Natural killer cell (primary cell): ENCODE measurements around the gene EMILIN1. TPM values are rescaled to one million over a fixed set of nuclear protein-coding genes. Genes with fewer than 3 reads are reported as not detected.

Source experiments
- ATAC-seq, 3 donors: fragments of 150-1000 bp in 2 of 3; fragments of 200-7000 bp in 1 of 3; cut with Tn5 transposase; 1 replicate in 1 of 3; 2 replicates in 2 of 3; pipeline ENCODE4 v1.10.0; 2021; ENCODE audit warnings: mild to moderate bottlenecking in 2 of 3, moderate library complexity in 2 of 3
- DNase-seq, 2 donors: peaks; one replicate each; pipeline versions ENCODE4 v3.0.0 to v3.0.0-alpha.2; 2013 to 2021; ENCODE audit warnings: mixed read lengths in 1 of 2
- H3K27ac ChIP-seq: one replicate; pipeline ENCODE4 v1.5.1; 2013; ENCODE audit warnings: mild to moderate bottlenecking, low read length
- H3K27me3 ChIP-seq: one replicate; pipeline ENCODE4 v1.6.1; 2013; ENCODE audit warnings: low read length; ENCODE audit not compliant: control insufficient read depth, insufficient read depth
- H3K36me3 ChIP-seq: one replicate; pipeline ENCODE4 v1.6.1; 2013; ENCODE audit warnings: low read length; ENCODE audit not compliant: control insufficient read depth, insufficient read depth
- H3K4me1 ChIP-seq: one replicate; pipeline ENCODE4 v1.6.1; 2013; ENCODE audit warnings: low read length; ENCODE audit not compliant: control insufficient read depth, insufficient read depth
- H3K4me3 ChIP-seq: one replicate; pipeline ENCODE4 v1.5.1; 2013; ENCODE audit warnings: low read length
- H3K9me3 ChIP-seq: one replicate; pipeline ENCODE4 v1.6.1; 2013; ENCODE audit warnings: low read length; ENCODE audit not compliant: control insufficient read depth, insufficient read depth
- H3K27ac Mint-ChIP-seq, 2 donors: one replicate each; pipeline ENCODE4 v1.8.0; 2022; ENCODE audit warnings: mild to moderate bottlenecking in 2 of 2, mixed read lengths in 2 of 2, moderate library complexity in 1 of 2
- H3K27me3 Mint-ChIP-seq, 2 donors: one replicate each; pipeline ENCODE4 v1.8.0; 2022; ENCODE audit warnings: low read depth in 2 of 2, mixed read lengths in 2 of 2
- H3K36me3 Mint-ChIP-seq: one replicate; pipeline ENCODE4 v1.8.0; 2022; ENCODE audit warnings: mixed read lengths
- H3K4me1 Mint-ChIP-seq, 2 donors: one replicate each; pipeline ENCODE4 v1.8.0; 2022; ENCODE audit warnings: mixed read lengths in 2 of 2
- H3K4me3 Mint-ChIP-seq: one replicate; pipeline ENCODE4 v1.8.0; 2022; ENCODE audit warnings: mild to moderate bottlenecking, moderate library complexity, mixed read lengths
- H3K9me3 Mint-ChIP-seq, 2 donors: one replicate each; pipeline ENCODE4 v1.8.0; 2022; ENCODE audit warnings: mixed read lengths in 2 of 2
- WGBS: methylation state at CpG from one replicate; pipeline ENCODE4 v1.1.7; 2013; ENCODE audit warnings: missing lambda C conversion rate; ENCODE audit not compliant: insufficient coverage; 5-methylcytosine and 5-hydroxymethylcytosine counted together
- intact Hi-C: fragments of 100-400 bp; cut with micrococcal nuclease; formaldehyde crosslinking; loops from one replicate; pipeline ENCODE4 v1.14.2; 2022
- total RNA-seq, 4 donors: library from RNA; stranded (reverse); fragments of 120-200 nt in 1 of 4; gene quantifications; one replicate each; pipeline versions ENCODE4 v1.2.3 to v1.2.4, GENCODE V29; 2013 to 2022
- TF ChIP-seq, protein P1 (sequence below): fragments of 200-600 bp; IDR thresholded peaks from one replicate; pipeline ENCODE4 v1.8.0; 2022; ENCODE audit warnings: antibody characterized with exemption

The EMILIN1 gene
- total RNA-seq, 3 donors from 2014 or later (not counting 1 experiment from before 2014, with no cell fraction given): 0.31 to 0.78 (median 0.41) TPM

- peaks cover 0 to 10% of the 10 kb centered on the region in 2 donors for H3K4me1 Mint-ChIP-seq
- H3K27ac Mint-ChIP-seq: peak overlapping the region; percentile 17 to 68
- H3K4me3 ChIP-seq: no peak overlapping the region
- no peaks in the 10 kb centered on the region for H3K27me3 Mint-ChIP-seq
- peak overlapping the region; percentile 66 for H3K27ac ChIP-seq
- H3K4me3 Mint-ChIP-seq: no peak overlapping the region
- intact Hi-C loops: no loop called here
- no peaks in the 10 kb centered on the region for H3K9me3 Mint-ChIP-seq
- no peaks in the 10 kb centered on the region for H3K9me3 ChIP-seq
- peaks cover 8% of the 10 kb centered on the region for H3K4me1 ChIP-seq
- WGBS: 76% methylated on average over 10 of the region's 10 CpGs
- no peak for DNase-seq
- H3K36me3 Mint-ChIP-seq: peaks cover 11% of the 10 kb centered on the region
- H3K27me3 ChIP-seq: no peaks in the 10 kb centered on the region
- peaks cover 42% of the 10 kb centered on the region for H3K36me3 ChIP-seq
- TF ChIP-seq, protein P1, sequence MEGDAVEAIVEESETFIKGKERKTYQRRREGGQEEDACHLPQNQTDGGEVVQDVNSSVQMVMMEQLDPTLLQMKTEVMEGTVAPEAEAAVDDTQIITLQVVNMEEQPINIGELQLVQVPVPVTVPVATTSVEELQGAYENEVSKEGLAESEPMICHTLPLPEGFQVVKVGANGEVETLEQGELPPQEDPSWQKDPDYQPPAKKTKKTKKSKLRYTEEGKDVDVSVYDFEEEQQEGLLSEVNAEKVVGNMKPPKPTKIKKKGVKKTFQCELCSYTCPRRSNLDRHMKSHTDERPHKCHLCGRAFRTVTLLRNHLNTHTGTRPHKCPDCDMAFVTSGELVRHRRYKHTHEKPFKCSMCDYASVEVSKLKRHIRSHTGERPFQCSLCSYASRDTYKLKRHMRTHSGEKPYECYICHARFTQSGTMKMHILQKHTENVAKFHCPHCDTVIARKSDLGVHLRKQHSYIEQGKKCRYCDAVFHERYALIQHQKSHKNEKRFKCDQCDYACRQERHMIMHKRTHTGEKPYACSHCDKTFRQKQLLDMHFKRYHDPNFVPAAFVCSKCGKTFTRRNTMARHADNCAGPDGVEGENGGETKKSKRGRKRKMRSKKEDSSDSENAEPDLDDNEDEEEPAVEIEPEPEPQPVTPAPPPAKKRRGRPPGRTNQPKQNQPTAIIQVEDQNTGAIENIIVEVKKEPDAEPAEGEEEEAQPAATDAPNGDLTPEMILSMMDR: no peak
- no peak for ATAC-seq
Measured at GRCh38 chr2:27042159-27042661, 36.2 kb upstream of the EMILIN1 start.

DNA sequence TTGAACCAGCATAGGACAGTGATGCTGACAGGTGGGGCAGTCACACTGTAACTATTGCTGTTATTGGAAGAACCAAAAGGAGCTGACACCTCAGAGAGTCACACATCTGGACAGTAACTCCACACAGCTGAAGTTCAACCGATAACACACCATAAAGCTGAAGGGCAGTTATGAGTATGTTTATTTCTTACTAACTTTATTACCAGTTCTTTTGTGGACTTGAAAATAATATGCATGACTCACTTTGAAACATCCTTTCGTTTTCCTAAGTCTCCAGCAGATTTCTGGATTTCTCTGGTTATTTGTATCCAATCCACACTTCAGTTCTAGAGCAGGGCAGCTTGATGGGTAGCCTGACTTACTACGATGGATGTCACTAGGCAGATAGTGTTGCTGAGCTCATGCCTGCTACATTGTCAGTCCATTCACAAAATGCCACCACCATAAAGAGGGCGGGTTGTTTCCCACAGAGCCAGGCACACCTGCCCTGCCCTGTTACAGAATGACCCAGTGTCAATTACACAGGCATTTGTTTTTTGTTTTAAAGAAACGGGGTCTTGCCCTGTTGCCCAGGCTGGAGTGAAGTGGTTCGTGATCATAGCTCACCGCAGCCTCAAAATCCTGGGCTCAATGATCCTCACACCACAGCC is 35.3 kb upstream of the EMILIN1 start:
- peak overlapping the region in 1 of 2 donors; percentile 68 for H3K27ac Mint-ChIP-seq
- 95% methylated on average over 6 of the region's 7 CpGs for WGBS
- peaks cover 8% of the 10 kb centered on the region for H3K4me1 ChIP-seq
- H3K27me3 Mint-ChIP-seq: no peaks in the 10 kb centered on the region
- H3K4me1 Mint-ChIP-seq: peaks cover 0 to 10% of the 10 kb centered on the region in 2 donors
- H3K4me3 ChIP-seq: no peak overlapping the region
- ATAC-seq (no peak), DNase-seq (no peak)
- peaks cover 11% of the 10 kb centered on the region for H3K36me3 Mint-ChIP-seq
- no peaks in the 10 kb centered on the region for H3K27me3 ChIP-seq
- intact Hi-C loops: no loop called here
- TF ChIP-seq, protein P1: no peak
- H3K9me3 Mint-ChIP-seq: no peaks in the 10 kb centered on the region
- H3K4me3 Mint-ChIP-seq: no peak overlapping the region
- H3K27ac ChIP-seq: no peak overlapping the region
- peaks cover 33% of the 10 kb centered on the region for H3K36me3 ChIP-seq
- H3K9me3 ChIP-seq: no peaks in the 10 kb centered on the region

DNA sequence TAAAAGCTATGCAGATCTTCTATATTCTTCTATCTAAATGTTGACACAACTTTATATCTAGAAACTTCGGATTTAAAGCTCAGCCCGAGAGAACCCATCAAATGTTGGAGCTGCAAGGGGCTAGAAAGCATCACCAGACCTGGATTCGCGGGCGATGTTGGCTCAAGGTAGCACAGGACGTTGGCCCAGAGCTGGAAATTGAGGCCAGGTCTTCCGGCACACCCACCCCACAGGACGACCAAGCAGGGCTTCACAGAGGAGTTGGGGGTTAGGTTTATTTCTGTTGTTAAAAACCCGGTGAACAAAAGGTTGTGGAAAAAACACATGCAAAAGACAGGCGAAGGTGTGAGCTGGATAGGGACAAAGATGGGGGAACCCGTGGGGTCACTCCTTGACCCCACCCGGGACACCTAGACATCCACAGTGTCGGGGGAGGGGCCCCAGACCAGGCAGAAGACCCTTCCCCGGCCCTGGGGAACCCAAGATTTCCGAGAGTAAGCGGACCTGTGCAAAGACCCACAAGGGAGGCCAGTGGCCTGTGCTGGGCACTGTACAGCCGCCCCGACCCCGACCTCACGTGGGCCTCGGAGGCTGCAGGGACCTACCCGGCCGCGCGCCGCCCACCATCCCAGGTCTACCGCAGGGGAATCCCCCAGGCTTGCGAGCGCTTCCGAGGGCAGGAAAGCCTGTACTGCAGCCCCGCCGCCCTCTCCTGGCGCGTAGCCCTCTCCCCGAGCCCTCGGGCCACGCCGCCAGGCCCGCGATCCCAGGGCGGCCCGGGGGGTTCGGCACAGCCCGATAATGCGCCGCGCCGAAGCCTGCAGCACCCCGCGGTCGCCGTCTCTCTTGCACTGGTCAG is 28.8 kb upstream of the EMILIN1 start:
- H3K4me3 Mint-ChIP-seq: peak overlapping the region; percentile 99
- 13% methylated on average over 52 of the region's 52 CpGs for WGBS

More for the DNA sequence above, 28.8 kb upstream of the EMILIN1 start:
- Histone ChIP-seq H3K27me3 (no peaks in the 10 kb centered on the region), H3K4me1 (peaks cover 16% of the 10 kb centered on the region), H3K4me3 (peak overlapping the region; percentile 66), H3K36me3 (peaks cover 1% of the 10 kb centered on the region), H3K27ac (peak overlapping the region; percentile 82), H3K9me3 (no peaks in the 10 kb centered on the region)
- Mint-ChIP-seq H3K27me3 (peaks cover 6 to 12% of the 10 kb centered on the region in 2 donors), H3K27ac (peak overlapping the region; percentile 99 to 100), H3K36me3 (peaks cover 11% of the 10 kb centered on the region), H3K9me3 (peaks cover 0 to 2% of the 10 kb centered on the region in 2 donors), H3K4me1 (peaks cover 29 to 31% of the 10 kb centered on the region in 2 donors)
- TF ChIP-seq, protein P1: no peak
- ATAC-seq (peak; percentile 28 to 48 (median 45)), DNase-seq (peak; percentile 65 to 85)
- intact Hi-C loops: loop anchor here (2.0 to 5.0 kb wide), 2 partner anchors 17 to 83 kb away; partner anchors contain the start of genes PREB and TMEM214
